Stimulated activated CD4-positive, alpha-beta T cell treated with anti-CD3 and anti-CD28 coated beads, Interleukin-15, amount 100 ng/mL, for 24 hours (primary cell): Measurements from ENCODE around the gene RPL35.
"Not testable (repeated sequence)": the region's sequence is repeated elsewhere in the genome, so short reads cannot be mapped to it uniquely, and the experiment has no call there.

ENCODE experiments used
- DNase-seq: peaks from one replicate; pipeline ENCODE4 v3.0.0-alpha.2; 2020

Gene RPL35

DNA sequence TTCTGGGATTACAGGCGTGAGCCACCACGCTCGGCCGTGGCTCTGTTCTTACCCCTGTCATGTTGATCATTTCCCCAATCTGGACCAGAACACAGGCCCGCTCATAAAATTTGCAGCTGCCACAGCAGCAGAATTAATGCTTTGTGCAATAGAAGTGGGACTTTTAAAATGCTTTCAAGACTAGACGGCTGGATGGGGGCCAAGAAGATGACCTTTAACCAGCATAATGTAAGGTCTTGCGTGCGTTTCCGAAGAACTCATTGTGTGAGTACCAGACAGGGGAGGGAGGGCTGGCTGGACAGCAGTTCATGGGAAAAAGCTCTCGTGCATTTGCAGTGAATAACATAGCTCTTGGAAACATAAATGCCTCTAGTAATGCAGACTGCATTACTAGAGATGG is 12.0 kb downstream of the RPL35 start:
- DNase-seq, result no peak

- no peak for DNase-seq
Observed at GRCh38 chr9:124846969-124847368, 14.8 kb downstream of the RPL35 start.

DNA sequence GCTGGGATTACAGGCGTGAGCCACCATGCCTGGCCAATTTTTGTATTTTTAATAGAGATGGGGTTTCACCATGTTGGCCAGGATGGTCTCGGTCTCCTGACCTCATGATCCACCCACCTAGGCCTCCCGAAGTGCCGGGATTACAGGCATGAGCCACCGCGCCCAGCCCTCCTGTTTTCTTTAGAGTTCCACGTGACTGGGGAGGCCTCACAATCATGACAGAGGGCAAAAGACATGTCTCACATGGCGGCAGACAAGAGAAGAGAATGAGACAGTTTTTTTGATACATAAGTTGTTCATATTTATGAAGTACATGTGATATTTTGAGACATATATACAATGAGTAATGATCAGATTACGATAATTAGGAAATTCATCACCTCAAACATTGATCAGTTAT is 15.3 kb downstream of the RPL35 start:
- not testable (repeated sequence) for DNase-seq

GRCh38 chr9:124844291-124844690 is 17.5 kb downstream of the RPL35 start:
- no peak for DNase-seq

- no peak for DNase-seq
Observed at GRCh38 chr9:124843456-124844034, 18.2 kb downstream of the RPL35 start.

DNA sequence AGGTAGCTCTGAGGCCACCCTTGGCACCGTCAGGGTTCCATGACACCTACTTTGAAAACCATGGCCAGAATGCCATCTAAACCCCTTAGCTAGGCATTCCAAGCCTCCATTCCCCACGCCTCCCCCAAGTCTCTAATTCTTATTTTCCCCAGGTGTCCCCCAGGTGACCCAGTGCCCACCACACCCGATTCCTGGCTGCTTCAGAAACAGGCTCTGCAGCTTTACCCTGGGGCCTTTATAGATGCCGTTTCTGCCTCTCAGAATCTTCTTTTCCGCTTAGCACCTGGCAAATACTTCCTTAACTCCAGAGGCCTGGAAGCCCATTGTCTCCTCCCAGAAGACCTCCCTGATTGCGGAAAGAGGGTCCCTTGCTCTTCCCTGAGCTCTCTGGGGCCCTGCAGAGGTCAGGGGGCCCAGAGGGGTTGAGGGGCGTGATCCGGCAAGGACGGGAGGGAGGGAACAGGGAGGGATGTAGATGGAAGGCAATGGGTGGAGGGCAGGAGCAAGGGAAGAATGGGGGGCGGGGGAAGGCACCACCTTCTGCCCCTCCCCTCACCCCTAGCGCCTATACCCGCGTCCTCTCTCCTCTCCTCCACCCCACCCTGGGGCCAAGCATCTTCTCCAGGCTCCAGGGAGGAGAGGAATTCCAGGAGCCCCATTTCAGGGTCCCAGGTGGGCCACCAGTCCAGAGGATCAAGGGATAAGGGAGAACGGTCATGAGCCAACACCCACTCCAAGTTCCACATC is 20.5 kb downstream of the RPL35 start:
- DNase-seq, result no peak

DNA sequence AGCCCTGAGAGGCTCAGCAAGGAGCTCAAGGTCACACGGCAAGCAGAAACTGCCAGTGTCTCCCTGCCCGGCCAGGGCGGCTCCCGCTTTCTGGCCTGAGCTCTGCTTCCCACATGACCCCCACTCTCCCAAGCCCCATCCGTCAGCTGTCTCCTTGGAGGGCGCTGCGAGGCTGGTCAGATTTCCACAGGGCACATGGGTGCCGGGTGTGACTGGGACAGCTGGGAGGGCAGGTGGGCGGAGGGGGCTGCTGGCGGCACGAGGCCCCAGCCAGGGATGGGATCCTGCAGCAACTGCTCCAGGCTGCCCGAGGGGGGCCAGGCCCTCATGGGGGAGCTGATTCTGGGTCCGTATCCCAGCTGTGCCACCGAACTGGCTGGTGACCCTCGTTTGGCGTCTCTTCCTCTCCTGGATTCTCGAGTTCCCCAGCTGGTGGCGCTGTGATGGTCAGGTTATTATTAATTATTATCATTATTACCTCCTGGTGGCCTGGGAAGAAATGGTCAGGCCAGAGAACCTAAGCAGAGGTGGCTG is 21.4 kb downstream of the RPL35 start:
- DNase-seq, result no peak

- DNase-seq, result no peak
Observed at GRCh38 chr9:124839612-124840299, 22.0 kb downstream of the RPL35 start.

DNA sequence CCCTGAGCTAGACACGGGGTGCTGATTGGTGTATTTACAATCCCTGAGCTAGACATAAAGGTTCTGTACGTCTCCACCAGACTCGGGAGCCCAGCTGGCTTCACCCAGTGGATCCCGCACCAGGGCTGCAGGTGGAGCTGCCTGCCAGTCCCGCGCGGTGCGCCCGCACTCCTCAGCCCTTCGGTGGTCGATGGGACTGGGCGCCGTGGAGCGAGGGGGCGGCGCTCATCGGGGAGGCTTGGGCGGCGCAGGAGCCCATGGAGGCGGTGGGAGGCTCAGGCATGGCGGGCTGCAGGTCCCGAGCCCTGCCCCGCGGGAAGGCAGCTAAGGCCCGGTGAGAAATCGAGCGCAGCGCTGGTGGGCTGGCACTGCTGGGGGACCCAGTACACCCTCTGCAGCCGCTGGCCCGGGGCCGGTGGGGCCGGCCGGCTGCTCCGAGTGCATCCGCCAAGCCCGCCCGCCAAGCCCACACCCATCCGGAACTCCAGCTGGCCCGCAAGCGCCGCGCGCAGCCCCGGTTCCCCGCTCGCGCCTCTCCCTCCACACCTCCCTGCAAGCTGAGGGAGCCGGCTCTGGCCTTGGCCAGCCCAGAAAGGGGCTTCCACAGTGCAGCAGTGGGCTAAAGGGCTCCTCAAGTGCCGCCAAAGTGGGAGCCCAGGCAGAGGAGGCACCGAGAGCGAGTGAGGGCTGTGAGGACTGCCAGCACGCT is 23.0 kb downstream of the RPL35 start:
- DNase-seq, result not testable (repeated sequence)

DNA sequence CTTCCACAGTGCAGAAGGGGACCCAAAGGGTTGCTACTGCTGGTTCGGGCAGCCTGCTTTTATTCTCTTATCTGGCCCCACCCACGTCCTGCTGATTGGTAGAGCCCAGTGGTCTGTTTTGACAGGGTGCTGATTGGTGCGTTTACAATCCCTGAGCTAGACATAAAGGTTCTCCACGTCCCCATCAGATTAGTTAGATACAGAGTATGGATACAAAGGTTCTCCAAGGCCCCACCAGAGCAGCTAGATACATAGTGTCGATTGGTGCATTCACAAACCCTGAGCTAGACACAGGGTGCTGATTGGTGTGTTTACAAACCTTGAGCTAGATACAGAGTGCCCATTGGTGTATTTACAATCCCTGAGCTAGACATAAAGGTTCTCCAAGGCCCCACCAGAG is 23.6 kb downstream of the RPL35 start:
- DNase-seq, result not testable (repeated sequence)

DNA sequence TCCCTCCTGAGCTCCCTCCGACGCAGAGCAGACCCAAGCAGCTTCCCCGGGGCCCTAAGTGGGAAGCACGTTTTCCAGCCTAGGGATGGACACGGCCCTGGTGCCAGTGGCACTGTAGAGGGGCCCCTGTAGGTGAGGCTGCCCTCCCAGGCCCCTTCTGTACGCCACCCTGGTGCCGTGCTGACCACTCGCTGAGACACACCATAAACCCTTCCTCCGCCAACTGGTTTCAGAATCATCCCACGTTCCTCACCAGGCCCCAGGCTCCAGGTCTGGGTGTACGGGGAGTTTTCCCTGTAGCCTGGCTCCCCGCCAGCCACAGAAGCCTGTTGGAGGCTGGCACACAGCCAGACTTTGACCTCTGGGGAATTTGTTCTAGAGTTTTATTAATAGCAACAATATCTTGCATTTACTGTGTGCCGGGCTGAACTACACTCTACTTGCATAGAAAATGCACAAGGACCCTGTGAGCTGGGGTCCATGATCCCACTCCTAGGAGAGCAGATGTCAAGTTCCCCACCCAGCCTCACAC is 26.7 kb downstream of the RPL35 start:
- DNase-seq, result no peak

GRCh38 chr9:124834591-124834990 is 27.2 kb downstream of the RPL35 start:
- no peak for DNase-seq

DNA sequence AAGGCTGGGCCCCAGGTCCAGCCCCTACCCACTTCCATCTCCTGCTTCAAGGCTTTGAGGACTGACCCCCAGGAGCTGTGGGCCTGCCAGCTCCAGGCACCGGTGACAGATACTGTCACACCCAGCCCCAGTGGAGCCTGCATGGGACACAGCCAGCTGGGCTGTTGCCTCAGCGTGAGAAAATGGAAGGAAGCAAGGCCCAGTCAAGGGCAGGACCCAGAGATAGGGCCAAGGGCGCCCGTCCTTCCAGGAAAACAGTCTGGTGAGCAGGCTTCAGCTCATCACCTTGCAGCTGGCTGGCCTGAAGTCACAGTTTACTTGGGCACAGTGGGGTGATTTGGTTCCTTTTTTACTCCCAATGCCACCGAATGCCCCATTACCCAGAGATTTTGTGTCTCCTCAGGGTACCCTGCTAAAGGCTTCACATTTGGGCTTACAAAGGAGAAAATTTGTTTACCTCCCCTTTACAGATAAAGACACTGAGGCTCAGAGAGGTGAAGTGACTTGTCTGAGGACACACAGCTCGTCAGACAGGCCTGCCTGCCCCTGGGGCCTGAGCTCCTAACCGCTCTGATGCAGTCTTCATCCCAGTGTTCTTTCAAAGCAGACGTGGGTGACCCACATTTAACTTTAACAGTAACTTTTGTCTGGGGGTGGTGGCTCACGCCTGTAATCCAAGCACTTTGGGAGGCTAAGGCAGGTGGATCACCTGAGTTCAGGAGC is 30.0 kb downstream of the RPL35 start:
- DNase-seq, result no peak

DNA sequence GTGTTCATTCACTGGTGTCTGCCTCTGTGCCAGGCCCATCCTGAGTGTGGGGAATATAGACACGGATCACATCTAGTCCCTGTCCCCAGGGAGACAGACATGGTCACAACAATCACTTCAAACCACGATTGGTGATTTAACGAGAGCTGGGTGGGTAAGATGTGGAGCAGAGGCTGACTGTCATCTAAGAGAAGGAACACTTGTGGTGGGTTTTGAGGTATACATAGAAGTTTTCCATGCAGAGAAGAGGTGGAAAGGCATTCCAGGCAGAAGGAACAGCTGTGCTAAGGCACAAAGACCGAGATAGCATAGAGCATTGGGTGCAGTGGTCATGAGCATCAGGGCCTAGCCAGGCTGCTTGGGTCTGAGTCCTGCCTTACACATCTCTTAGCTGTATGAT is 31.2 kb downstream of the RPL35 start:
- no peak for DNase-seq

GRCh38 chr9:124829334-124829669 is 32.5 kb downstream of the RPL35 start:
- no peak for DNase-seq

DNA sequence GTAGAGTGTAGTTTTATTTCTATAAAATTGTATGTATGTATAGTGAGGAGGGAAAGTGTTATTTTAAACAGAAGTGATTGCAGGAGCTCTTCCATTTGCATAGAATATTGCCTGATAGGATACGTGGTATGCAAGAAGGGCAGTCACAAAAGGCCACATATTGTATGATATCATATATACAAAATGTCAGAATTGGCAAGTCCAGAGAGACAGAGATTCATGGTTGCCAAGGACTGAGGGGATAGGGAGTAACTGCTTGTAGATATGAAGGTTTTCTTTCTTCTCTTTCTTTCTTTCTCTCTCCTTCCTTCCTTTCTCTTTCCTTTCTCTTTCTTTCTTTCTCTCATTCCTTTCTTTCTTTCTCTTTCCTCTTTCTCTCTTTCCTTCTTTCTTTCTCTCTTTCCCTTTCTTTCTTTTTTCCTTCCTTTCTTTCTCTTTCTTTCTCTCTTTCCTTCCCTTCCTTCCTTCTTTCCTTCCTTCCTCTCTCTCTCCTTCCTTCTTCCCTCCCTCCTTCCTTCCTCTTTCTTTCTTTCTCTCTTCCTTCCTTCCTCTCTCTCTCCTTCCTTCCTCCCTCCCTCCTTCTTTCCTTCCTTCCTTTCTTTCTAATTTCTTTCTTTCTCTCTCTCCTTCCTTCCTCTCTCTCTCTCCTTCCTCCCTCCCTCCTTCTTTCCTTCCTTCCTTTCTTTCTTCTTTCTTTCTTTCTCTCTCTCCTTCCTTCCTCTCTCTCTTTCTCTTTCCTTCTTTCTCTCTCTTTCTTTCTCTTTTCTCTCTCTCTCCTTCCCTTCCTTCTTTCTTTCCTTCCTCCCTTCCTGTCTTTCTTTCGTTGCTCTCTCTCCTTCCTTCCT is 33.0 kb downstream of the RPL35 start:
- no peak for DNase-seq

GRCh38 chr9:124820698-124821623 is 40.8 kb downstream of the RPL35 start:
- DNase-seq, result no peak

- DNase-seq, result no peak
Observed at GRCh38 chr9:124818431-124819281, 43.1 kb downstream of the RPL35 start.

GRCh38 chr9:124815601-124816000 is 46.2 kb downstream of the RPL35 start:
- no peak for DNase-seq
